HG02938 (cell line): Measurements from ENCODE around the gene COL11A2.
"Not testable (repeated sequence)": the region's sequence is repeated elsewhere in the genome, so short reads cannot be mapped to it uniquely, and the experiment has no call there.

Experiments used
- ATAC-seq: cut with Tn5 transposase; IDR thresholded peaks from one replicate; pipeline ENCODE4 v1.9.1; 2021; ENCODE audit warnings: mild to moderate bottlenecking, moderate library complexity; ENCODE audit not compliant: unreplicated experiment

COL11A2 gene

DNA sequence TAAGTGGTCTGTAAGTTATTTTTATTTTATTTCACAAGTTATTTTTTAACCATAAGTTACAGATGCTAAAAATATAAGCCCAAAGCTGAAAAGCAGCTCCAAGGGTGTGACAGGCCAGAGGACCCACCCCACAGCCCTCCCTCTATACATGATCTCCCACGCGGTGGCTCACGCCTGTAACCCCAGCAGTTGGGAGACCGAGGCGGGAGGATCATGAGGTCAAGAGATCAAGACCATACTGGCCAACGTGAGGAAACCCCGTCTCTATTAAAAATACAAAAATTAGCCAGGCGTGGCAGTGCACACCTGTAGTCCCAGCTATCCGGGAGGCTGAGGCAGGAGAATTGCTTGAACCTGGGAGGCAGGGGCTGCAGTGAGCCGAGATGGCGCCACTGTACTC, 32.2 kb downstream of the COL11A2 start:
- no peak for ATAC-seq

DNA sequence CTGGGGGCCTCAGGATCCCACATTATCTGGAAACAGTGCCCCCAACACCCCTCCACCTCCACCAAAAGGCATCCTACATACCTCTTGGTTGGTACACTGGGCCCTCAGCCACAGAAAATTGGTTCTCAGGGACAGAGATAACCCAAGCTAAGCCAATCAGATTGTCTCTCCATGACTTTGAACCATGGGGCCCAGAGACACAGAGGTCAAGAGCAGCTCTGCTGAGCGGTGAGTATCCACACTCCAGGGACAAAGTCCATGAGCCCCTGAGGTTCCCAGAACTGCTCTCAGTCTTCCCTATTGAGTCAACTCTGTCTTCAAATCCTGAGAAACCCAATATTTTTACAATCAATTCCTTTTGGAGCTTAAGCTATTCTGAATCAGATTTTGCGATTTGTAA, 35.3 kb downstream of the COL11A2 start:
- no peak for ATAC-seq

DNA sequence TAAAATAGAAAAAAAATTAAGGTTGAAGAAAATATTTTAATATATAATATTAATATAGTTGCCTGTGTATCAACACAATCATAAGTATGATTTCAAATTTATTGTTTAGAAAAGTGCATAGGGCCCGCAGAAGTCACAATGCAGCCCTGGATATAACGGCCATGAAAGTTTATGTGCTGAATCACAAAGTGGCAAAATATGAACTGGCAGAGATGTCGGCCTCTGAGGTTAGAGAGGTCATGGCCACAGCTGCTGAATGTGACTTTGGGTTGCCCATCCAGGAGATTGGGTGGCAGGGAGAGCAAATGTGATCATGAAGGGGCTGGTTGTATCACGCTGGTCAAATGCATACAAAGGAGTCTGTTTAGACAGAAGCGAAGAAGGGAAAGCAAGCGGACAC, 35.7 kb downstream of the COL11A2 start:
- ATAC-seq = no peak

DNA sequence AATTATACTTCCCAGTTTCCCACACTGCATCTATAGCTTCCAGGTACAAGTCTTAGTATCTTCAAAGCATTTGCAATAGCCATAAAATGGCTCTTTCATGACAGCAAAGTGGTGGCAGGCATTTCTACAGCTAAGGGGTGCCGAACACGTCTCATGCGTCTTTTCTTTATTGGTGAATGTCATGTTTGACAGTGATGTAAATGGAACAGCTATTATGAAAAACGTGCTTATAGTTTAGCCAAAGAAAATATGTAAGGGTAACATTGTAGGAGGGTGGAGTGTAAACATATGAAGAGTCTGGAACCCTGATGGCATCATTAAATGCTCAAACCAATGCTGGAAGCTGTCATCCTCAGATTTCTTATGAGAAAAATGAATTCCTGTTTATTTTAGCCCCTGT, 37.9 kb downstream of the COL11A2 start:
- no peak for ATAC-seq

DNA sequence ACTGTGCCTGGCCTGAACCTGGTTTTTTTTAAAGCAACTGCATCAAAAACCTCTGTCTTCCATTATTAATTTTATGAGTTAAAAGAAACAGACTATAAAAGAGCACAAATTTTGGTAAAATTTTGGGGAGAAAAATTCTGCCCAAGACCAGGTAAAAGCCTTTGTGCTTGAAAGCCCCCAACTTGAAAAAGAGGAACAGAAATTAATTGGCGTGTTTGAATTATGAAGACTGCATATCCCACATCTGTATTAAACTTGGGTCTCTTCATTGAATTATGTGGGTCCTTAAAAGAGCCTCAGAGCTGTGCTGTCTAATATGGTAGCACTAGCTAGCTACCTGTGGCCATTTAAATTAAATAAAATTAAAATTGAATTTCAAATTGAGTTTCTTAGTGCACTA, 41.2 kb downstream of the COL11A2 start:
- no peak for ATAC-seq

DNA sequence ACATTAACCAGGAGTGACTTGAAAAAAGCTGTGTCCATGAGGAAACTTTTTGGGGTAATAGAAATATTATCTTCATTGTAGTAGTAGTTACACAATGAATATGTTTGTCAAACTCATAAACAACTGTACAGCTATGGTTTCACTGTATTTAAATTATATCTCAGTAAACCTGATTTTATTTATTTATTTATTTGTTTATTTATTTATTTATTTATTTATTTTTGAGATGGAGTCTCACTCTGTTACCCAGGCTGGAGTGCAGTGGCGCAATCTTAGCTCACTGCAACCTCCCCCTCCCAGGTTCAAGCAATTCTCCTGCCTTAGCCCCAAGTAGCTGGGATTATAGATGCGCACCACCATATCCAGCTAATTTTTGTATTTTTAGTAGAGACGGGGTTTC, 41.7 kb downstream of the COL11A2 start:
- ATAC-seq = not testable (repeated sequence)

DNA sequence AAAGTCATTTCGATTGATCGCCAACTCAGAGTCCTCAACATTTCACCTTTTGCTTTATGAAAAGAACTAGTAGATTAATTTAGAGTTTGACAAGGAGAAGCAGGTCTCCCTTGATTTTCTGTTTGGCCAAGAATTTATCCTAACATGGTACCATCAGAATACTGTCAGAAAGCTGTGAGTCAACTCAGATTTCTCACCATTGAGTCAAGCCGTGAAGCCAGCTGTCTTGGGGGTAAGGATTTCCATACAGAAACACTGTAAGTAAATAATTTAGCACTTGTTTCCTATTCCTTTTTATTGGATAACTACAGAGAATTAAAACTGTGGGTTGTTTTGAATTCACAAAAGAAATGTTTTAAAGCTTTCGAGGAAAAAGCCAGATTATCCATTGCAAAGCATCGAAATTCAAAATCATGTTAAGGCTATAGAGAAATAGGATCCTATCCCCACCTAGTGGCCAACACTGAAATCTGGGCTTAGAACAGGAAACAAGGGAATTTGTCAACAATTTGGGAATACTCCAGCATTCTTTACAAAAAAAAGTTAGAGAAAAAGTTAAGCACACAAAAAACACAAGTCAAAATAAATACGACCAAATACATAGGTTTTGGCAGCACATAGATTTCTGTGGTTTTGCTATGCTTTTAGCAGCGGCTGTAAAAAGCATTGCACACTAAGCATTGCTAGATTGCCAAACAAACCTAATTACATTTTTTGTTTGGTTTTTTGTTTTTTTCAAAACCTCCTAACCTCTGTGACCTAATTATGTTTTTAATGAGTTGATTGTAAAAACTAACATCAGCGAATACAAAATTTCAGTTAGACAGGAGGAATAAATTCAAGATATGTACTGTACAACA, 44.2 kb downstream of the COL11A2 start:
- ATAC-seq = no peak

DNA sequence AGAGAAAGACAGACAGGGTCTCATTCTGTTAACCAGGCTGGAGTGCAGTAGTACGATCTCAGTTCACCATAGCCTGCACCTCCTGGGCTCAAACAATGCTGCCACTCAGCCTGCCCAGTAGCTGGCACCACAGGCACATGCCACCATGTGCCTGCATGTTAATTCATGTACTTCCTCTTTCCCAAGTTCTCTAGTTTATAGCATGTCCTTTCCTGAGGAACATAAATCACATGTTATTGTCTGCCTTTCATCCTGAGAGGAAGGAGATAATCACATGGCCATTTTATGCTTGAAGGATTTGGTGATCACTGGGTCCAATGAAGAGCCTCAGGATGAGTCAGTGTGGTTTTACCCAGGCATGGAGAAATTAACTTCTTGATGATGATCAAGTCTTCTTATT, 47.9 kb downstream of the COL11A2 start:
- ATAC-seq = no peak

DNA sequence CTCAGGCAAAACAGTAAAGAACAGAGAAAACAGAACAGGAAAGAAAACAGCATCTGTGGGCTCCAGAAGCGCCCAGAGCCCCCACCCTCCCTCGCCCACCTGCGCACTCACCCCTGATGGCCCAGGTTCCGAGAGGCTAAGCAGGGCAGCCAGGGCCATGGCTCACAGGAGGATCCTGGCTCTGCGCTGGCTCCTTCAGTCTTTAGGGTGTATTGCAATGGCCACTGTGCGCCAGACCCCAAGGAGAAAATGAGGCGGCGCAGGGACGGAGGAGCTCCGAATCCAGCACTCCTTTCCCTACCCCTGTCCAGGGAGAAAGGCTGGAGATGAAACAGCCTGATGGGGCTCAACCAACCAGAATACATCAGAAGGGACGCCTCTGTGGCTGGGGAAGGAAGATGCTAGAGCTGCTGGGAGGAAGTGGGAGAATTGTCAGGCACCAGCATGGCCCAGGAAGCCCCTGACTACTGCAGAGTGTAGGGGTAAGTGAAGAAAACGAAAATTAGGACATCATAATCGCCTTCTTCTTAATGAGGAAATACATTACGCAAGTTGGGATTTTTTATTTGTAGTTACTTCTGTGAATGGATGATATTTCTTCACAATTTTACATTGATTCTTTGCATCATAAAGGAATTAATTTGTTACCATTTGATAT, 49.0 kb downstream of the COL11A2 start:
- no peak for ATAC-seq

DNA sequence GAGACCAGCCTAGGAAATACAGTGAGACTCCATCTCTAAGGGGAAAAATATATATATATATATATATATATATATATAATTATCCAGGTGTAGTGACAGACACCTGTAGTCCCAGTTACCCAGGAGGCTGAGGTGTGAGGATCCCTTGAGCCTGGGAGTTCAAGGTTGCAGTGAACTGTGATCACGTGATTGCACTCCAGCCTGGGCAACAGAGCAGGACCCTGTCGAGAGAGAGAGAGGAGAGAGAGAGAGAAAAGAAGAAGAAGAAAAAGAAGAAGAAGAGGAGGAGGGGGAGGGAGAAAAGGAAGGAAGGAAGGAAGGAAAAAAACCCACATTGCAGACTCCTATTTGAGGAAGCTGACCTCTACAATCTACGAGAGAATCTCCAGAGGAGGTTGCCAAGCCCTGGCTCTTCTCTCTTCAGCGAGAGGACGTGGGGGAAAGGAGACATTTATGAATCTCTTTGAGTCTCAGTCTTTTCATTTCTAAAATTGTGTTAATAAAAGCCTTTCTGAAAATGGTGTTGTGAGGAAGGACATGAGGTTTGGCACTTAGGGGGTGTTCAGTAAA, 49.7 kb downstream of the COL11A2 start:
- no peak for ATAC-seq

DNA sequence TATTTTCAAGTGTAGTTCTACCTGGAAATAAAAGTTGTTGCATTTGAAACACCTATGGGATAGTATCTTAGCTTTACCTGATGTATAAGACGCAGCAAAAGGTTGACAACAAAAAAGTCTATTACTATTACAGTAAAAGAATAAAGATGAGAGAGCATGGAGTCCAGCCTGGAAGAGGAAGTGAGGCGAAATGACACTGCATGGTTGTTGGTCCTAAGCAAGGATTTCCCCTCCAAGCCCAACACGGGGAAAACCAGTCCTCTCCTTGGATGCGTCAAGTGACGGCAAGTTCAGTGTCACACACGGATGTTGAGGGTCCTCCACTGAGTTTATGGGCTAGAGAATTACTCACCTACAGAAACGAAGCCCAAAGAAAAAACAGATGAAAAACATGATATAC, 51.7 kb downstream of the COL11A2 start:
- ATAC-seq = no peak

DNA sequence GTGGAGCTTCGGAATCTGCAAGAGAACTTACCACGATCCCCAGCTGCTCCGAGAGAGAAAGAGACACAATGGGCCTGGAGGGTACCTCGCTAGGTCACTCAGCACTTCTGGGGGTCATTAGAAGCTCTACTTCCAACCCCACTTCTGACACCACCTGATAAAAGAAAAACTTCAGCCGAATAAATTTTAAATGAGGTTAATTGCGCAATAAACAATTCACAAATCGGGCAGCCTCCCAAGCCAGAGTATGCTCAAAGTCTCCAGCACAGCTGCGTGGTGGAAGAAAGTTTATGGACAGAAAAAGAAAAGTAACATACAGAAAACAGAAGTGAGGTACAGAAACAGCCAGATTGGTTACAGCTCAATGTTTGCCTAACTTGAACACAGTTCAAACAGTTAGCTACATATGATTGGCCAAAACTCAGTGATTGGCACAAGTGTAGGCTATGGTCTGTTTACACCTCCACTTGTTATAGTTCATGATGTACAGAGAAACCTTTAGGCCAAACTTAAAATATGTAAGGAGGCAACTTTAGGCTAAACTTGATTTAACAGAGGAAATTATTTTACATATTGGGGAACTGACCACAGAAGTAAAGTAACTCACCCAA, 52.6 kb downstream of the COL11A2 start:
- ATAC-seq = no peak

DNA sequence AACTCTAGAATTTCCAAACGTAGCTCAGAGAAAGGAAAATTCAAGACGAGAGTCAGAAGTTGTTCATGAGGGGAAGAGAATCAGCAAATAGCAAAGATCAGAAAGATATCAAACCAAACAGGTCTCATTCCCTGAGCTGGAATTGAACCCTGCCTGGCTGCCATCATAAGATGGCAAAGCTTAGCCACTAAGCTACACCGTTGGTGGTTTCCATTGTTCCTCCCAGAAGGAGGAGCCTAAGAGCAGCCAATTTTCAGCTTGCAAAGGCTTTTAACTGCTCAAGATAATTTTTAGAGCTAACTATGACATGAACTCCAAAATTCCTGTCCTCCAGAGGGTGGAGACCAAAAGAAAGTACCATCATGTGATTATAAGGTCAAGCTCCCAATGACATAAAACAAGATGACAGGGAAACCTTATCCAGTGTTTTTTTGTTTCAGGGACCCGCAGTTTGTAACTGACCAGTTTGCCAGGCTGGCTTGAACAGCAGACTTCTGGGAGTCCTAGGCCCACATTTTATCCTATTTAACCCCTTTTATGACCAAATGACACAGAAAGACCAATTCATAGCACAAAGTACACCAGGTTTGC, 55.9 kb downstream of the COL11A2 start:
- ATAC-seq = no peak

DNA sequence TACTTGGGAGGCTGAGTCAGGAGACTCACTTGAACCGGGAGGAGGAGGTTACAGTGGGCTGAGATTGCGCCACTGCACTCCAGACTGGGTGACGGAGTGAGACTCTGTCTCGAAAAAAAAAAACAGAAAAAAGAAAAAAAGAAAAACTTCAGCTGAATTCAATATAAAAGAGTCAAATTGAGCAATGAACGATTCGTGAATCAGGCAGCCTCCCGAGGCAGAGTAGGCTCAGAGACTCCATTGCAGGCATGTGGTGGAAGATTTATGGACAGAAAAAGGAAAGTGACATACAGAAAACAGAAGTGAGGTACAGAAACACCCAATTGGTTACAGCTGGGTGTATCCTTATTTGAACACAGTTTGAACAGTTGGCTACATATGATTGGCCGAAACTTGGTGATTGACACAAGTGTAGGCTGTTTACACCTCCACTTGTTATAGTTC, 60.2 kb downstream of the COL11A2 start:
- no peak for ATAC-seq

DNA sequence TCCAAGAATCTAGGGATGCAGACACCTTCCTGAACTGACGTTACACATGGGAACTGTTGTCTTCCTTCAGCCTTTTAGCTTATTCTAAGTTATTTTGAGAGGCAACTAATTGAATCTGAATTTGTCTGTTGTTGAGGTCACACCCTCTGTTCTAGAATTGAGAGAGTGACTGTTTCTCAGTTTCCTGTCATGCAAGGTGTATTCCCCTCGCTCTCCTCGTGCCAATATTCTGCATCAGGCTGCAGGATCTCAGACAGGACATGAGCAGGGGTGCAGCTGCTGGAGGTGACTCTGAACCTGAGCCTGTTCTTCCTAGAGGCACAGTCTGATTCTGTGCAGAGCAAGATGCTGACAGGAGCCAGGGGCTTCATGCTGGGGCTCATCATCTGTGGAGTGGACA, 63.9 kb downstream of the COL11A2 start:
- no peak for ATAC-seq

DNA sequence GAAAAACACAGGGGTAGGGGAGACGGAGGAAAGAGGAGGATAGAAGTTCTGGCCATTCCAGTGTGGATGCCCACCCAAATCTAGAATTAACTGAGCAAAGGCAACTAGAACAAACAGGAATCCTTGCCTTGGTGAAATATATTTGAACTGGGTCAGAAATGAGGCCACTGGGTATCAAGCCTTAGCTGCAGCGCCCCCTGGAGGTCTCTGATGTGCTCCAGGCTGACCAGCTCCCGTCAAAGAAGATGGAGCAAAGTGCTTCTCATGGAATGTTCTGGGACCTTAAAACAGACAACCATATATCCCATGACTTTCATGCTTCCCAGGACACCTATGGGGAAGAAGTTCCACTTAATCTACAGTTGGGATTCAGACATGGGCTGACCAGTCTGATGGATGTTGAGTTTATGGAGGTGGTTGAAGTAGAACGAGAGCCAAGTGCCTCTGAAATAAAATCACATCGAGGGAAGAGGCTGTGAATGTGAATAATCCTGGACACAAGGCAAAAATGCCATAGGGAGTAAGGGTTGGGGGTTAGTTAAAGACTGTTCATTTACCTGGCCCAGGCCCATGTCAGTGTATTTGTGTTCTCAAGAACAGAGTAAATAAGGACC, 66.1 kb downstream of the COL11A2 start:
- no peak for ATAC-seq

DNA sequence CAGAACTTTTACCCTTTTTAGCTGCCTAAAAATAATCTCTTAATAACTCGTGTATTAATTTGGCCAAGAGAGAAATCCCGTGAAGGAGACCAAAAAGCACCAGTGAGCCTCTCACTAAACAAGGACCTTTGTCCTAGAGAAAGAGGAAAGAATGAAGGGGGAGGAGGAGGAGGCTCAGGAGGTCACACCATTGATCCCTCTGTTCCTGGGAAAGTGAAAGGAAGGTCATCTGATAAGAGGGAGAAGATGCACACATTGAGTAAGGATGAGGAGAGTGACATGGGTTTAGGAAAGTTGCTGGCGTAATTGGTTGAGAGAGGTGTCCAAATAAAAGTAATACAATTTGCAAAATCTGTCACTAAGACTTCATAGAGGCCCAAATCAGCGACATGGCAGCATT, 67.3 kb downstream of the COL11A2 start:
- ATAC-seq = no peak

DNA sequence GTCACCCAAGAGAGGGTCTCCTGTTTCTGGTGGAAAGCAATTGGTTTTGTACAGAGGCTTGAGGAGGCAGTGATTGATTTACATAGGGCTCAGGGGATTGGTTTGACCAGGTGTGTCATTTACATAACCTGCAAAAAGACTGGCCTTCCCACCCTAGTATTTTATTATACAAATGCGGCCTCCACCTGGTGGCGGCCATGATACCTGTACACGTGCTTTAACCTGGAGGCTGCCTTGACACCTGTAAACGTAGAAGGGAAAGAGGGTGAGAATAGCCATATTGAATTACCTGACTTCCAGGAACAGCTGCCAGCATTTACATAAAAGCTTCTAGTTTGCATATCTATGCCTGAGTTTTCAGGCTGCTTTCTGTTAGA, 67.8 kb downstream of the COL11A2 start:
- no peak for ATAC-seq

DNA sequence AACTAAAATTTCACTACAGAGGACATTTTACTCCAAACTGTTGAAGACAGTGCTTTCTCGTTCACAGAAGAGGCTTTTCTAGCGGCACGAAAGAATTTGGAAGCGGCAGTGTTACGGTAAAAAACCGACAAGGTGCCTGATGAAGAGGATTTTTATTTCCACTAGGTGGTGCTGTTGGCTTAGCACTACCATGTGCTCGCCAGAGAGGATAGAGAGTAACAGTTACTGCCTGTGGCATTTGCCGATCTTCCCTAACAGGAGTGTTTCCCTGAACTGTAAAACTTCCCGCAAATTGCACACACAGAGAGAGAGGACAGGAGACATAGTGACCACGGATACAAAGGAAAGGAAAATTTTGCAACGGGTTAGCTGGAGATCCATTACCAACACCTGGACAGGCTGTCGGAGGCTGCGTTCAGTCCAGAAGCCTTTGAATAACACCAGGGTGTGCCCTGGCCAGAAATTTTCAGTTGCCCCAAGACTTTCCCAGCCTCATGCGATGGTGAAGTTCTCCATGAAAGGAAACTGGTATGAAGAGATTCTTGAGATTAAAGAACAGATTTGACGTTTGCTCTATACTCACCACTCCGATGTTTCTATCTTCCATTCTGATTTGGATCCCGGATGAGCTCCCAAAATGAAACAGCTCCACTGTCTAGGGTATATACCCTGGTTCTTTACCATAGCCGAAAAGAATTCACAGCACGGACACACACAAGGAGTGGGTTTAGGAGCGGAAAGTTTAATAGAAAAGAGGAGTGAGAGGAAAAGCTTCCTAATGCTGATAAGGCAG, 68.3 kb downstream of the COL11A2 start:
- ATAC-seq = no peak

DNA sequence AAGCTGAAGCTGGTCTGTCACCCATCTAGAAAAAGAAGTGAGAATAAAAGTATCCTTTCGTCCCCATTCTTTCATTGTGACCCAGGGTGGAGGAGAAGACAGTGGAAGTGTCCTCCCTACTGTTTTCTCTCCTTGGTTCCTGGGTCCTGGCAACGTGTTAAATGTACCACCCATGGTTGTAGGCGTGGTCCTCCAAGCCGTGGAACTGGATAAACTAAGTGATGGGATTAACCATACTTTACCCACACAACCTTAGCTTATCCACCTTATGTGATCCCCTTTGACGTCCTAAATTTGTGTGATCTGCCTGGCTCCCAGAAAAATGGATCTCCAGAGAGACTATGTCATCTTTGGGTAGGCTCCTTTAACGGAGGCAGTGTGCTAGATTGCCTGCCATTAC, 69.1 kb downstream of the COL11A2 start:
- ATAC-seq = no peak
